Thyroid gland (tissue), 4 donors: Measurements from ENCODE around the gene SLC35F3.

ENCODE experiments used
- POLR2A ChIP-seq, 2 donors: fragments of 450-650 bp; IDR thresholded peaks; one replicate each; pipeline ENCODE4 v1.6.1; 2017; ENCODE audit warnings: antibody characterized with exemption in 2 of 2, mild to moderate bottlenecking in 2 of 2, moderate library complexity in 1 of 2
- TF ChIP-seq, protein P1 (sequence below), 6 experiments: fragments of 200-600 bp in 3 of 6; fragments of 450-650 bp in 3 of 6; sonication (generic) in 3 of 6; IDR thresholded peaks; one replicate each; pipeline ENCODE4 v1.5.1; 2016 to 2019; ENCODE audit warnings: antibody characterized with exemption in 6 of 6, mild to moderate bottlenecking in 2 of 6, inconsistent platforms in 1 of 6, moderate library complexity in 1 of 6

DNA sequence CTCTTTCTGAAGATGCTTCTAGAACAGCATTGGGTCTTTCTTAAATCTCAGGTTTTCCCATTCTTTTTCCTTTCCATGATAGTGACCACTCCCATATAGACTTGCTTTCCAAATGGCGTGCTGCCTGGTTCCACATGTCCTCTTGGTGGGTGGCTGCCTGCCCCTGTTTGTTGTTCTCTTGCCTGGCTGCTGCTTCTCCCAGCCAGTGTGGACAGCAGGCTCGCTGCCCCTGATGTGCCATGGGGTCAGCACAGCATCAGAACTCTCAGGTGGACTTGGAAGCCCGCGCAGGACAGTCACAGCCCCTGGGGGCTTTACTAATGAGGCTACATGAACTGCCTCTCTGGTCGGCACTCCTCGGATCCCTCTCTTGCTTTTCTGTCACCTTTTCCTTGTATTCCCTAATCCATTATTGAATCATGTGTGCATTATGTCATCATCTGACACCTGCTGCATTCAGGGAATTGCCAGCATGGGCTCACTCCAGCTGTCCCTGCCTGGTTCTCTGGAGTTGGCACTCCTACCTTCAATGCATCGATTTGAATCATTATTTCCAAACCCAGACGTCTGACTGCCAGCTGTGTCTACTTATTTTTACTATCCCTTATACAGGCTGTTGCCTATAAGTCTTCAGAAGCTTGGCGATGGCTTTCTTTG is 368.3 kb downstream of the SLC35F3 start:
- TF ChIP-seq, protein P1, sequence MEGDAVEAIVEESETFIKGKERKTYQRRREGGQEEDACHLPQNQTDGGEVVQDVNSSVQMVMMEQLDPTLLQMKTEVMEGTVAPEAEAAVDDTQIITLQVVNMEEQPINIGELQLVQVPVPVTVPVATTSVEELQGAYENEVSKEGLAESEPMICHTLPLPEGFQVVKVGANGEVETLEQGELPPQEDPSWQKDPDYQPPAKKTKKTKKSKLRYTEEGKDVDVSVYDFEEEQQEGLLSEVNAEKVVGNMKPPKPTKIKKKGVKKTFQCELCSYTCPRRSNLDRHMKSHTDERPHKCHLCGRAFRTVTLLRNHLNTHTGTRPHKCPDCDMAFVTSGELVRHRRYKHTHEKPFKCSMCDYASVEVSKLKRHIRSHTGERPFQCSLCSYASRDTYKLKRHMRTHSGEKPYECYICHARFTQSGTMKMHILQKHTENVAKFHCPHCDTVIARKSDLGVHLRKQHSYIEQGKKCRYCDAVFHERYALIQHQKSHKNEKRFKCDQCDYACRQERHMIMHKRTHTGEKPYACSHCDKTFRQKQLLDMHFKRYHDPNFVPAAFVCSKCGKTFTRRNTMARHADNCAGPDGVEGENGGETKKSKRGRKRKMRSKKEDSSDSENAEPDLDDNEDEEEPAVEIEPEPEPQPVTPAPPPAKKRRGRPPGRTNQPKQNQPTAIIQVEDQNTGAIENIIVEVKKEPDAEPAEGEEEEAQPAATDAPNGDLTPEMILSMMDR (IDR thresholded peaks at IDR 0.05): no peak
- no peak for TF ChIP-seq POLR2A (IDR thresholded peaks at IDR 0.05)
